GM21825 (cell line): ENCODE data around the gene NAALADL2.
"Not testable (repeated sequence)": the region's sequence is repeated elsewhere in the genome, so short reads cannot be mapped to it uniquely, and the experiment has no call there.

Experiments
- ATAC-seq: cut with Tn5 transposase; IDR thresholded peaks from one replicate; pipeline ENCODE4 v1.9.1; 2021; ENCODE audit warnings: mild to moderate bottlenecking, moderate library complexity; ENCODE audit not compliant: unreplicated experiment

Gene NAALADL2

GRCh38 chr3:175716446-175716845 lies 857.3 kb downstream of the NAALADL2 start:
- no peak for ATAC-seq

DNA sequence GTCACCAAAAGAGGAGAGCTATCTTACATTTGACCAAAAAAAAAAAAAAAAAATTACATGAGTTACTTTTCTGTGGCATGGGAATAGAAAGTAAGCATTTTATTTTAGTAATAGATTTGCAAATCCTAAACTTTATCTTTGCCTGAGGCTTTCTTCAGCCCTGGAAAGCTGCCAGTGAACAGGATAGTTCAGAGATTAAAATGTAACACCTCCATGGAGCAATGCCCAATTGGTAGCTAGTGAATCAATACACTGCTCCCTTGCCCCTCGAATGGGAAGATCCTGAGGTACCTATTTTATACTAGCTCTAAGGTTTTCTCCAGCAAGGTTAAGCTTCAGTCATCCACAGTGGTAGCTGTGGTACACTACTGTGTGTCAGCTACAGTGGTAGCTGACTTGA lies 867.1 kb downstream of the NAALADL2 start:
- no peak for ATAC-seq

- no peak for ATAC-seq
Measured at GRCh38 chr3:175728566-175728965, 869.4 kb downstream of the NAALADL2 start.

DNA sequence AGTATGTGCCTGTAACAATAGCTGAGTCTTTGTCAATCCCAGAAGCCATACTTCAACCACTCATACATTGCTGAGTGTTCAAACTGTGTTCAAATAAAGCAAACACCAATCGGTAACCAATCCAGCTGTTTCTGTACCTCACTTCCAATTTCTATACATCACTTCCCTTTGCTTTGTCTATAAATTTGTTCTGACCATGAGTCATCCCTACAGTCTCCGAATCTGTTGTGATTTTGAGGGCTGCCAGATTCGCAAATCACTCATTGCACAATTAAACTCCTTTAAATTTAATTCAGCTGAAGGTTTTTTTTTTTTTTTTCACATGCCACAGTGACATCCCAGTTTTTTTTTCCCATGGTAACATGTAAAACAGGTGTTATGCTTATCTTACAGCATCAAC lies 870.3 kb downstream of the NAALADL2 start:
- ATAC-seq: no peak

- no peak for ATAC-seq
Measured at GRCh38 chr3:175731543-175731942, 872.4 kb downstream of the NAALADL2 start.

GRCh38 chr3:175732017-175732416 lies 872.9 kb downstream of the NAALADL2 start:
- no peak for ATAC-seq

GRCh38 chr3:175735866-175736265 lies 876.7 kb downstream of the NAALADL2 start:
- ATAC-seq: no peak

GRCh38 chr3:175737646-175738572 lies 878.8 kb downstream of the NAALADL2 start:
- no peak for ATAC-seq

DNA sequence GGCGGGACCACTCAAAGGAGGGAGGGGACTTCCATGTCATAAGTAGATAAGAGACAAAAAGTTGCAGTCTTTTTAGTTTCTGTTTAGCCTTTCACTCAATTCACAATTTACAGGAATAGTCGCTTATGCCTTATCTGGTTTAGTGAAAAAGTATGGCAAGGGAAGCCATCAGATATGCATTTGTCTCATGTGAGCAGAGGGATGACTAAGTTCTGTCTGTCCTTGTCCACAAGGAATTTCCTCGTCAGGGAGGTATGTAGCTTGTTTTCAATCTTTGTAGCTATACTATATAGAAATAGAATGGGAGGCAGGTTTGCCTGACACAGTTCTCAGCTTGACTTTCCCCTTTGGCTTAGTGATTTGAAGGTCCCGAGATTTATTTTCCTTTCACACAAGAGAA lies 882.8 kb downstream of the NAALADL2 start:
- no peak for ATAC-seq

DNA sequence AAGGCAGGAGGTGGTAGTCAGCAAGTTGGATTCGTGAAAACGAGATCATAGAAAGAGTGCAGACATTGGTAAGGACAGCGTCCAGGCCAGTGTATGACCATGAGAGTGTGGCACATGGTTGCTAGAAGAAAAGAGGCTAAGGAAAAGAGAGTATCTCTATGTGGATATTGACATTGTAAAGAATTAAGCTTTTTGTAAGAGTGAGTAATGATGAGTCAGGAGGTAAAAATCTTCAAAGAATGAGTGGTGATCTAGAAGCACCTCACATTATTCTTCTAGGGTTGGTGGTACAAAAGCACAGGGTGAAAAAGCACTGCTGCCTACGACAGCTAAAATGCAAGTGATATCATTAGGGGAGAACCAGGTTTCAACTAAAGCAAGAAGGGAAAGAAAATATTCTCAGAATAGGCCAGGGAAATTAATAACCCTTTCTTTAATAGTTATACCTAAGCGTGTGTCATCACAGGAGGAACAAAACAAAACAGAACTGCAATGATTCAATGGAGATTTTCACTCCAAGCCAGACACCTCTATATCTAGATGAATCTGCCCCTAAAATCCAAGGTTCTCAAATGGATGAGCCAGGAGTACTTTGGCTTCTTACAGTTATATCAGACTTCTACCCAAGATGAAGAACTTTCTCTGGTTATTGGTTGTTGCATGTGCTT lies 884.7 kb downstream of the NAALADL2 start:
- ATAC-seq: no peak

- ATAC-seq: no peak
Measured at GRCh38 chr3:175746308-175746707, 887.2 kb downstream of the NAALADL2 start.

- no peak for ATAC-seq
Measured at GRCh38 chr3:175748087-175748730, 889.1 kb downstream of the NAALADL2 start.

DNA sequence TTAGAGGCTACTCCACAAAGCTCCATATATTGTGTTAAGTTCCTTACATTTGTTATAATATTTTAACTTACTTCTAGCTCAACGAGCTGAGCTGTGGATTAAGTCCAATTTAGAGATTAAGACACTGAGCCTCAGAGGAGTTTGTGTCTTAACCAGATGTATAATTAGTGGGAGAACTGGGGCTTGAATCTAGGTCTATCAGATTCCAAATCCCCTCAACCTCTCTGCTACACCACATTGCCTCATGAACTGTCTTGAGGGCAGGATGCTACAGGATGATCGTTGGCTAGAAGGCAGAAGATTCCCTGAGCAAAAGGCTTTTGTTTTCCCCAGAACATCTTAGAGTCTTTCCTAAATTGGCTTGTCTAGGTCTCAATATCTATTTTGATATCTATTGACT lies 890.8 kb downstream of the NAALADL2 start:
- no peak for ATAC-seq

GRCh38 chr3:175751089-175751488 lies 892.0 kb downstream of the NAALADL2 start:
- ATAC-seq: no peak

- no peak for ATAC-seq
Measured at GRCh38 chr3:175763948-175764347, 904.8 kb downstream of the NAALADL2 start.

GRCh38 chr3:175764722-175765121 lies 905.6 kb downstream of the NAALADL2 start:
- ATAC-seq: no peak

DNA sequence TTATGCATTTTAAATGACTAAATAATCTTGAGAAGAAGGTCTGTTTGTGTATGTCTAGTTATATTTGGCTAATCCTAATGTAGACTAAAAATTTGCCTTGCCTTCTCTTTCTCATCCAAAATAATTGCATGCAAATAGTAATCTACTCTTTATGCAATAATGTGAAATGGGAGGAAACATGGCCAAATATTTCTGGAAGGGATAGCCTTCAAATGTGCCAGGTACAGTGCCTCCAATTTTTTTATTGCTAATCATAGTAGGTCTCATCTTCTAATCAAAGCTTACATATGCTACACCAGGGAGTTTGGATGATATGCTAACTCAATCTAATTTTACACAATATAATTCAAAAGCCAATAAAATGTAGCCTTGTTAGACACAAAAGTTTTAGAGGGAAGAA lies 911.3 kb downstream of the NAALADL2 start:
- ATAC-seq: no peak

DNA sequence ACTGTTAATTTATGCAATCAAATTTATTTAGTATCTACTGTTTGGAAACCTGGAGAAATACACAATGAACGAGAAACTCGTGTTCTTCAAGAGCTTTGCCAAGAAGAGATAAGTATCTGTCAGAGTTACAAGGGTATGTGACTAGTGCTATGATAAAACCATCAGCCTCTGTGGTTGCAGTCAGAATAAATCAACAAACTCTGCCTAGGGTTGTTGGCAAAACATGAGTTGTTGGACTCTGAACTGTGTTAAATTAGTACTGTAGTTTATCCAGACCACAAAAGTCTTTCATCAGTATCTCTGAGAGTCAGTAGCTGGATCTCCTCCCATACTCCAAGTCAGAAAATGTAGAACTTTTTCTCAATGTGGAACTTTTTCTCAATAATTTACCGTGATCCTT lies 918.4 kb downstream of the NAALADL2 start:
- ATAC-seq: no peak

- ATAC-seq: no peak
Measured at GRCh38 chr3:175777965-175778364, 918.8 kb downstream of the NAALADL2 start.

DNA sequence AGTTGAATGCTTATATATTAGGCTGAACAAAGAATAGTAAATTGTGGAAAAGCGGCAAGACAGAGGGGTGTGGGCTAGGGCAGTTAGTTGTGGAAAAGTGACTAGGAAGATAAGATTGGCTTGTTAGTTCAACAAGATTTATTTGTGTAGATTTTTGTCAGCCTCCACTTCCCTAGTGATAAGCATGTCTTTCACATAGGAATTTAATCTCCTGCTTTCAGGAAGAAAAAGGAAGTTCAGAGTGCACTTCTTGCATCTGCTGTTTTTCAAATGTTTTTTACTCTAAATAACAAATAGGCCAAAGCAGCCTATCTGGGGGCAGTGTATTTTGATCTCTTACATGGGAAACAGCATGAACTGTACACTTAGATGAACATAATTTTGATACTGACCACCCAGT lies 919.9 kb downstream of the NAALADL2 start:
- ATAC-seq: no peak

DNA sequence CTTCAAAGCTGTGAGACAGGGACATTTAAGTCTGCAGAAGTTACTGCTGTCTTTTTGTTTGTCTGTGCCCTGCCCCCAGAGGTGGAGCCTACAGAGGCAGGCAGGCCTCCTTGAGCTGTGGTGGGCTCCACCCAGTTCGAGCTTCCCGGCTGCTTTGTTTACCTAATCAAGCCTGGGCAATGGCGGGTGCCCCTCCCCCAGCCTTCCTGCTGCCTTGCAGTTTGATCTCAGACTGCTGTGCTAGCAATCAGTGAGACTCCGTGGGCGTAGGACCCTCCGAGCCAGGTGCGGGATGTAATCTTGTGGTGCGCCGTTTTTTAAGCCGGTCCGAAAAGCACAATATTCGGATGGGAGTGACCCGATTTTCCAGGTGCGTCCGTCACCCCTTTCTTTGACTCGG lies 928.0 kb downstream of the NAALADL2 start:
- ATAC-seq: not testable (repeated sequence)

DNA sequence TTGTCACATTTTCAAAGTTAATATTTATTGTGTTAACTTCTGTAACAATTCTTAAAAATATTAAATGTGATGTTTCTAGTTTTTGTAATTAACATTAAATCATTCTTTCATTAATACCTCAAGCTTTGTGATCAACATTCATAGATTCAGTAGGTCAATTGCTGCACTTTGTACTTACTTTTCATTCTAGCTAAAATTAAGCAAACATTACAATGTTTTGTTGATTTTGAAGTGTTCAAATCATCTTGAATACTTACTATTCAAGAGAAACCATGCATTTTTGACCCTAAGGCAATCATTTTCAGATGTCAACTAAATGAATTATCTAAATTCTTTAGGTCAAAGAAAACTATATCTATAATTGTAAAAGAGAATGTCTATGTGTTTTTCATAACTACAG lies 933.1 kb downstream of the NAALADL2 start:
- no peak for ATAC-seq
